Peyer's patch (tissue), 4 donors: Measurements from ENCODE around the gene RETREG2. TPM values are rescaled to one million over a fixed set of nuclear protein-coding genes. Genes with fewer than 3 reads are reported as not detected.
A peak's percentile ranks its signal among the peaks of the same experiment; 100 is the strongest.

Experiments used
- DNase-seq, 3 donors: peaks; one replicate each; pipeline ENCODE4 v3.0.0-alpha.2; 2017 to 2019
- H3K27ac ChIP-seq, 4 donors: fragments of 200-600 bp; sonication (generic); one replicate each; pipeline ENCODE4 v1.5.1; 2016 to 2019
- H3K27me3 ChIP-seq, 2 donors: fragments of 200-600 bp; sonication (generic); one replicate each; pipeline ENCODE4 v1.5.1; 2019
- H3K36me3 ChIP-seq, 3 donors: fragments of 200-600 bp; sonication (generic); one replicate each; pipeline ENCODE4 v1.5.1; 2016 to 2019
- H3K4me1 ChIP-seq, 4 donors: fragments of 200-600 bp; sonication (generic); one replicate each; pipeline ENCODE4 v1.5.1; 2016 to 2019
- H3K4me3 ChIP-seq, 4 donors: fragments of 200-600 bp; sonication (generic); 1 replicate in 3 of 4; 2 replicates in 1 of 4; pipeline ENCODE4 v1.5.1; 2016 to 2019; ENCODE audit warnings: mild to moderate bottlenecking in 1 of 4
- H3K9me3 ChIP-seq, 4 donors: fragments of 200-600 bp; sonication (generic); one replicate each; pipeline ENCODE4 v1.5.1; 2016 to 2019; ENCODE audit warnings: mild to moderate bottlenecking in 1 of 4
- POLR2A ChIP-seq, 2 donors: fragments of 450-650 bp; IDR thresholded peaks; one replicate each; pipeline ENCODE4 v1.5.1; 2017; ENCODE audit warnings: antibody characterized with exemption in 2 of 2, mild to moderate bottlenecking in 2 of 2, moderate library complexity in 2 of 2
- total RNA-seq, 4 donors: library from RNA; depleted of rRNA; stranded (reverse); fragments of >200 nt; gene quantifications; one replicate each; pipeline ENCODE4 v1.1.0, GENCODE V29; 2016
- TF ChIP-seq, protein P1 (sequence below), 6 experiments: fragments of 450-650 bp in 4 of 6; fragments of 200-600 bp in 2 of 6; sonication (generic) in 1 of 6; IDR thresholded peaks; one replicate each; pipeline ENCODE4 v1.5.1; 2017 to 2019; ENCODE audit warnings: antibody characterized with exemption in 6 of 6, mild to moderate bottlenecking in 3 of 6, moderate library complexity in 1 of 6

Gene RETREG2
- total RNA-seq, 4 donors from 2014 or later = 44.6 to 80.3 (median 76.2) TPM

DNA sequence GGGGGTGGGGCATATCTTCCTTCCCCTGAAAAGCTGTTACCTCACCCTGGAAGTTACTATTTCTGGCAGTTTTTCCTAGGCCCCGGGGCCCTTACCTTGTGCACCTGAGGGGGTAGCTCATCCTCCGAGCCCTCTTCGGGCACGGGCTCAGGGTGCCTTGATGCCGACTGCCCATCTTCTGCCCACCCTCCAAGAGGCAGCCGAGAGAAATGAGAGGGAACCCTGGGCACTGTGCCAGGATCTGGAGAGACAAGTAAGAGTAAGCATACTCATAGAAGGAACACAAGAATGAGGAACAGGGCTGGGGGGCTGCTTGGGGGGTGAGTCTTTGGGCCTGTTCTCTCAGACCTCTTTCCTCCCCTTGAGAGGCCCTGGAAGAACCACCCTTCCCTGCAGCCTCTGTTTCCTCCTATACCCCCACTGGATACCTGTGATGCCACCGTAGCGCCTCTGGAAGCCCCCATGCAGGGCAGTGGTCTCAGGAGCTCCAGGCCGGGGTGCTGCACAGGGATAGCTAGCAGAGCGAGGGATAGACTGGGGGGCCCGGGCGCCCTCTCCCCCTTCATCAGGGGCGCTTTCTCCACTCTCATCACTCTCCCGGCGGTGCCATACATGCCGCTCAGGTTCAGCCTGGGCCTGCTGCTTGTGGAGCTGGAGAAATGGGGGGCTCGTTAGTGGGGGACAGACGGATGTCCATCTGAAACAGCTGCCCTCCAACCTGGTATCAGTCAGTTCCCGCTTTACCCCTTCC, 42.8 kb downstream of the RETREG2 start:
- no peak overlapping the region for H3K27ac ChIP-seq
- no peaks in the 10 kb centered on the region for H3K27me3 ChIP-seq
- H3K4me1 ChIP-seq = peaks cover 0 to 32% (median 10%) of the 10 kb centered on the region in 4 donors
- no peak for DNase-seq
- no peaks in the 10 kb centered on the region for H3K9me3 ChIP-seq
- TF ChIP-seq POLR2A (IDR thresholded peaks at IDR 0.05) = no peak
- TF ChIP-seq, protein P1, sequence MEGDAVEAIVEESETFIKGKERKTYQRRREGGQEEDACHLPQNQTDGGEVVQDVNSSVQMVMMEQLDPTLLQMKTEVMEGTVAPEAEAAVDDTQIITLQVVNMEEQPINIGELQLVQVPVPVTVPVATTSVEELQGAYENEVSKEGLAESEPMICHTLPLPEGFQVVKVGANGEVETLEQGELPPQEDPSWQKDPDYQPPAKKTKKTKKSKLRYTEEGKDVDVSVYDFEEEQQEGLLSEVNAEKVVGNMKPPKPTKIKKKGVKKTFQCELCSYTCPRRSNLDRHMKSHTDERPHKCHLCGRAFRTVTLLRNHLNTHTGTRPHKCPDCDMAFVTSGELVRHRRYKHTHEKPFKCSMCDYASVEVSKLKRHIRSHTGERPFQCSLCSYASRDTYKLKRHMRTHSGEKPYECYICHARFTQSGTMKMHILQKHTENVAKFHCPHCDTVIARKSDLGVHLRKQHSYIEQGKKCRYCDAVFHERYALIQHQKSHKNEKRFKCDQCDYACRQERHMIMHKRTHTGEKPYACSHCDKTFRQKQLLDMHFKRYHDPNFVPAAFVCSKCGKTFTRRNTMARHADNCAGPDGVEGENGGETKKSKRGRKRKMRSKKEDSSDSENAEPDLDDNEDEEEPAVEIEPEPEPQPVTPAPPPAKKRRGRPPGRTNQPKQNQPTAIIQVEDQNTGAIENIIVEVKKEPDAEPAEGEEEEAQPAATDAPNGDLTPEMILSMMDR (IDR thresholded peaks at IDR 0.05) = no peak
- no peak overlapping the region for H3K4me3 ChIP-seq
- H3K36me3 ChIP-seq = peaks cover 0 to 64% (median 0%) of the 10 kb centered on the region in 3 donors

DNA sequence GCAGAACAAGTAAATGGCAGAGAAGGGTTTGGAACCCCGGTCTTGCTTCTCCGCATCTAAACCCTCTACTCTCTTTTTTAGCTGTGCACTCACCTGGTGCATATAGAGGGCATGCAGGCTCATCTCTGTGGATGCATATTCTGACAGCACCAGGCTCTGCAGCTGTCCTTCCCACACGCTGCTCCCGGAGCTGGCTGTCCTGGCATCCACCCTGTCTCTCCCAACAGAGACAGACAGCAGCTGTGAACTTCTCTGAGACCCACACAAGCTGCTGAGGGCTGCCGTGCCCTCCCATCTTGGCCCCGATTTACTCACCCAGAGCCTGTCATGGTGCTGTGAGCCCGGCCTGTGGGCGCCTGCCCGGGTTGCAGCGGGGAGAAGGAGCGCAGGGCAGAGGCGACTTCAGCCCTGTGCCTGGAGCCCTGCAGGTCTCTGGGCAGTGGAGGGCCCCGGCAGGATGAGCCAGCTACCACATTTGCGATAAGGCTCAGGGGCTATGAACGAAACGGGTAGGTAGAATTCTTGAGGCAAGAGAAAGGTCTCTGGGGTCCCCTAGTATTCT, 44.0 kb downstream of the RETREG2 start:
- peaks cover 0 to 30% (median 10%) of the 10 kb centered on the region in 4 donors for H3K4me1 ChIP-seq
- no peaks in the 10 kb centered on the region for H3K9me3 ChIP-seq
- H3K36me3 ChIP-seq = peaks cover 0 to 71% (median 0%) of the 10 kb centered on the region in 3 donors
- H3K27me3 ChIP-seq = no peaks in the 10 kb centered on the region
- TF ChIP-seq POLR2A (IDR thresholded peaks at IDR 0.05) = no peak
- TF ChIP-seq, protein P1 (IDR thresholded peaks at IDR 0.05) = no peak
- no peak for DNase-seq
- no peak overlapping the region for H3K27ac ChIP-seq
- no peak overlapping the region for H3K4me3 ChIP-seq

DNA sequence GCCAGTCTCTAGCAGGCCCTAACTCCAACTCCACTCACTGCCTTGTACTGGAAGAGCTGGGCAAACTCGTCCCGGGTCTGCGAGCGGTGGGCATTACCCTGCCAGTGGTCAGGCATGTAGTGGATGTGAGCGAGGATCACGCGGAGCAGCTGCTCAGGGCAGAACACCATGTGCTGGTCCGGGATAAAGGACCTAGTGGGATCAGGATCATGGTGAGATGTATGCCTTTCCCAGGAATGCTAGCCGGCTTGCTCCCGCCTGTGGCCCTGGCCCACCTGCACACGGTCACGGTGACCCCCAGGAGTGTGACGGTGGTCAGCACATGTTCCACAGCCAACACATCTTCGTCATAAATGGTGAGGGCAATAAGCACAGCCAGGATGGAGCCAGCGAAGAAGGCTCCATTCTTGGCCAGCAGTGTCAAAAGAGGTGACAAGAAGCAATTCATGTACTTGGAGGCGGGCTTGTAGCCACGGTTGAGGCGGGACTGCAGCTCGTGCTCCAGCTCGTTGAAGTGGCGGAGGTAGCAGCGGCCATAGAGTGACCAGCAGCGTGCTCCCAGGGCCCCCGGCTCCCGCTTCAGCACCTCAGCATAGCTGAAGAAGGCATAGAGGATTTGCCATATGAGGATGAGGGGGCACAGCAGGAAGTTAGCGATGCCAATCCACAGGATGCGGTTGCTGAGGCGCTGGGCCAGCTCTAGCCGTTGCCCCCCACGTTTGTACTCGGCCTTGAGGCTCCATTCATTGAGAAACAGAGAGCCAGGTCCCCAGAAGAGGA, 45.9 kb downstream of the RETREG2 start:
- no peaks in the 10 kb centered on the region for H3K27me3 ChIP-seq
- DNase-seq = no peak
- TF ChIP-seq POLR2A (IDR thresholded peaks at IDR 0.05) = no peak
- TF ChIP-seq, protein P1 (IDR thresholded peaks at IDR 0.05) = no peak
- no peaks in the 10 kb centered on the region for H3K9me3 ChIP-seq
- peaks cover 0 to 27% (median 15%) of the 10 kb centered on the region in 4 donors for H3K4me1 ChIP-seq
- no peak overlapping the region for H3K4me3 ChIP-seq
- H3K27ac ChIP-seq = no peak overlapping the region
- H3K36me3 ChIP-seq = peaks cover 0 to 71% (median 0%) of the 10 kb centered on the region in 3 donors

DNA sequence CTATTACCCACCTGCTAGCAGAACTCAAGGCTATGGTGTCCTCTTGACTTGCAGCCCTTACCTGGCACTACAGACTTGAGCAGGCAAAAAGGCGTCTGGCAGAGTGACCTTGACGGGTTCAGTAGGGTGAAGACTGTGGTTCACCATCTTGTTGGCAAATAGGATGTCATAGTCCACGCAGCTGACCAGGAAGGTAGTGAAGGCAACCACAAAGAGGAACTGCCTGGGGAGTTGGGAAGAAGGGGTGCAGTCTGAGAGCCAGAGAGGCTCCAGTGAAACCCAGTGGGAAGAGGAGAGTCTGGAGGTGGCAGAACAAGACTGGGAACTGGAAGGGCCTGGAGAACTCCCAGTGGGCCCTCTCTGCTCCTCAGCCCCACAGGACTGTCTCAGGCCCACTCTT, 47.3 kb downstream of the RETREG2 start:
- no peak overlapping the region for H3K27ac ChIP-seq
- H3K4me3 ChIP-seq = no peak overlapping the region
- TF ChIP-seq, protein P1 (IDR thresholded peaks at IDR 0.05) = no peak
- no peak for TF ChIP-seq POLR2A (IDR thresholded peaks at IDR 0.05)
- H3K27me3 ChIP-seq = no peaks in the 10 kb centered on the region
- no peaks in the 10 kb centered on the region for H3K9me3 ChIP-seq
- peaks cover 0 to 63% (median 0%) of the 10 kb centered on the region in 3 donors for H3K36me3 ChIP-seq
- H3K4me1 ChIP-seq = peaks cover 0 to 18% (median 13%) of the 10 kb centered on the region in 4 donors
- no peak for DNase-seq

DNA sequence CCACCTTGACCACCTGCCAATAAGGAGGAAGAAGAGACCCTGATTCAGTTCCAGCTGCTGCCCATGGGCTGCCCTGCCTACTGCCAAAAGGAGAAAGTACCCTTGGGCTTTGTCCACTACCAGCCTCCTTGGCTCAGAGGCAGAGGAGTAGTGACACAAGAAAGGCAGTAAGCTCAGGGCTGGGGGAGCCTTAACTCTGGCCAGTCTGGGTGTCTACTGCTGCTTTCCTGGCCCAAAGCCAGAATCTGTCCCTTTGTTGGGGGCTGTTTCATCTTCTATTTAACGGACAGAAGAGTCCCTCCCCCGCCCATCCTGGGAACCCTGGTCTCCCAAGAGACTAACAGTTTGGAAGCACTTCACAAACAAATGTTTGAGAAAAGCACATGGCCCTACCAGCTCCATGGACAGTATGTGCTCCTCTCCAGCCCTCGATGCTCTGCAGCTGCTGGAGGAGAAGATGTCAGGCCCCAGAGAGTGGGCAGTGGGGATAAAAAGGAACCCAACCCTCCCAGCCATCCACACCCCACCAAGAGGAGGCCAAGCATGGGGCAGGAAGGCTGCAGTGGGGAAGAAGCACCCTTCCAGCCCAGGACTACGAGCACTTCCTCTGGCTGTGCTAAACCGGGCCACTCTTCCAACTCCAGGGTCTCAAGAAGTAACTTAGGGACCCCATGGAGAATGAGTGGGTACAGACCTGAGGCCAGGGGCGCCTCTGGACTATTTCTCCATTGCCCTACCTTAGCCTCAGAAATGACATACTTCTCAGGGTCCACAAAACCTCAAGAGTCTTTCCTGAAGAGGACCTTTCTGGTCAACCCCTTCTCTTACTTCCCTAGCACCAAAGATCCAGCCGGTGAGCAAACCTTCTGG, 50.2 kb downstream of the RETREG2 start:
- Histone ChIP-seq H3K4me3 (peak overlapping the region; percentile 77 to 85 (median 82)), H3K9me3 (no peaks in the 10 kb centered on the region), H3K27ac (peak overlapping the region; percentile 88 to 97 (median 94)), H3K36me3 (peaks cover 0 to 50% (median 0%) of the 10 kb centered on the region in 3 donors), H3K4me1 (peaks cover 0 to 26% (median 18%) of the 10 kb centered on the region in 4 donors), H3K27me3 (no peaks in the 10 kb centered on the region)
- TF ChIP-seq, protein P1 (IDR thresholded peaks at IDR 0.05) = no peak
- TF ChIP-seq POLR2A (IDR thresholded peaks at IDR 0.05) = no peak
- DNase-seq = no peak
